Mesodermal cell (in vitro differentiated cells): ENCODE results near the gene GNE.

Experiments
- H3K27ac ChIP-seq: 2 replicates; pipeline ENCODE4 v1.7.0; 2013; ENCODE audit warnings: mild to moderate bottlenecking, low read depth, low read length, moderate library complexity; ENCODE audit not compliant: severe bottlenecking
- H3K36me3 ChIP-seq: 2 replicates; pipeline ENCODE4 v1.7.1; 2013; ENCODE audit warnings: mild to moderate bottlenecking, low read length, moderate library complexity; ENCODE audit not compliant: control insufficient read depth, insufficient read depth
- H3K4me1 ChIP-seq: one replicate; pipeline ENCODE4 v1.7.1; 2013; ENCODE audit warnings: mild to moderate bottlenecking, low read length; ENCODE audit not compliant: insufficient read depth, control insufficient read depth, poor library complexity, severe bottlenecking
- H3K4me3 ChIP-seq: 2 replicates; pipeline ENCODE4 v1.7.0; 2013; ENCODE audit warnings: low read length, control low read depth, mild to moderate bottlenecking; ENCODE audit not compliant: insufficient read depth, poor library complexity, severe bottlenecking; ENCODE audit errors: extremely low read depth
- H3K9me3 ChIP-seq: 2 replicates; pipeline ENCODE4 v1.7.1; 2013; ENCODE audit warnings: mild to moderate bottlenecking, low read length, moderate library complexity; ENCODE audit not compliant: control insufficient read depth
- WGBS, 2 experiments: methylation state at CpG; one replicate each; pipeline ENCODE4 v1.1.5; 2013; ENCODE audit warnings: missing lambda C conversion rate in 2 of 2; ENCODE audit not compliant: insufficient coverage in 2 of 2; 5-methylcytosine and 5-hydroxymethylcytosine counted together

GNE gene

GRCh38 chr9:36211510-36211909 is 46.7 kb downstream of the GNE start:
- 94 to 95% methylated on average over 4 to 7 of the region's 7 CpGs for WGBS, 2 experiments
- Histone ChIP-seq H3K27ac (peak overlapping the region; percentile 8), H3K9me3 (no peaks in the 10 kb centered on the region), H3K4me1 (peaks cover 22% of the 10 kb centered on the region), H3K36me3 (peaks cover 84% of the 10 kb centered on the region), H3K4me3 (no peak overlapping the region)

GRCh38 chr9:36210722-36211121 is 47.5 kb downstream of the GNE start:
- no peak overlapping the region for H3K4me3 ChIP-seq
- no peaks in the 10 kb centered on the region for H3K9me3 ChIP-seq
- peaks cover 87% of the 10 kb centered on the region for H3K36me3 ChIP-seq
- H3K4me1 ChIP-seq: peaks cover 26% of the 10 kb centered on the region
- WGBS, 2 experiments: 92 to 97% methylated on average over 7 to 8 of the region's 8 CpGs
- no peak overlapping the region for H3K27ac ChIP-seq

DNA sequence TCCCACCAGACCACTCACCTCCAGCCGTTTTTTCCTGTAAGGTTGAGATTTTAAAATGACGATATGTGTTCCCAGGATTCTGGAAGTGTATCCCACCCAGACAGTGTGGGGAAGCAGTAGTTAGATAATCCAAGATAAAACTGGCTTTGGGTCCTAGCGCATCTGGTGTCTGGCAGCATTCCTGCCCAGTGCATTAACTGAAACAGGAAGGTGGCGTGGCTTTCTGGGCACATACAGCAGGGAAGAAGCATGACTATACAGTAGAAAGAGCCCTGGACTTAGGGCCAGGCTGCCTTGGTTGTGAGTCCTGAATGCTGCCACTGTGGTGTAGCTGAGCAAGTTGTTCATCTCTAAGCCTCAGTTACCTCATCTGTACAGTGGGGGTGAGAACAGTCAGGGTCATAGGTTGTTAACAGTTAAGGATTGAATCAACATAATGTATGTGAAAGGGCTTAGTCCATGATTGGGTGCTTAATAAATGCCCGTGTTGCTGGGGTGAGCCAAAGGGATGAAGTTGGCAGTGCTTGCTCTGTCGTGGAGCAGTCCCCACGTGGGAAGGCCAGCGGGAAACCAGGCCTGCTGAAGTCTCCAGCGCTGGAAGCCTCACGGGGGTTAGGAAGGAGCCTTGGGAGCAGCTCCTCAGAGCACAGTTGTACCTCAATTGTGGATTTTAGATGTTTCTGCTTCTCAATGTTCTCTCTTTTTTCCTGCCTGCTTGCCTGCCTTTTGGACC is 49.6 kb downstream of the GNE start:
- Histone ChIP-seq H3K36me3 (peaks cover 98% of the 10 kb centered on the region), H3K4me1 (peaks cover 24% of the 10 kb centered on the region), H3K4me3 (no peak overlapping the region), H3K27ac (peak overlapping the region; percentile 37), H3K9me3 (no peaks in the 10 kb centered on the region)
- WGBS, 2 experiments: 93 to 94% methylated on average over 8 of the region's 10 CpGs

DNA sequence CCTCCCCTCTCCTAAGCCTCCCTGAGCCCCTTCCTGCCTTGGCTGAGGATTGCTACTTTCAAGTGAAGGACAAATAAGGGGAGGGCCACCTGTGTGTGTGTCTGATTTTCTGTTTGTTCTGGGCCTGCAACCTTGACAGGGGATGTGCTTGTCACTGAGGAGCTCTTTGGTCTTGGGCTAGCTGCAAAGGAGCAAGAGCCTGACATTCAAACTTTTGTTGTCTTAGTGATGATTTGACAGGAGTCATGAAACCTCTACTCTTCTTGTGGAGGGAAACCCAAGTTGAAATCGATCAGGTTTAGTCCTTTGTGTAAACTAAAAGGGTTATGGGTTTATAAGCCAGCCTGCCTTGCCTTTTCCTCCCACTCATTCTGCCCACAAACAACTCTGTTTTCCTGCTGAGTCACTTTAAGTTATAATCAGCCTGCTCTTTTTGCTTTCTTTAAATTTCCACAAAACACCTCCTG is 50.7 kb downstream of the GNE start:
- Histone ChIP-seq H3K27ac (peak overlapping the region; percentile 37), H3K9me3 (no peaks in the 10 kb centered on the region), H3K4me1 (peaks cover 24% of the 10 kb centered on the region), H3K4me3 (no peak overlapping the region), H3K36me3 (peaks cover 98% of the 10 kb centered on the region)
- WGBS, 2 experiments: no CpG with 5 or more reads among the region's 1 CpG

- 93 to 100% methylated on average over 1 to 4 of the region's 4 CpGs for WGBS, 2 experiments
- peaks cover 98% of the 10 kb centered on the region for H3K36me3 ChIP-seq
These were observed 51.2 kb downstream of the GNE start for GRCh38 chr9:36207016-36207415.

GRCh38 chr9:36204906-36205547 is 53.2 kb downstream of the GNE start:
- 86 to 93% methylated on average over 8 to 9 of the region's 11 CpGs for WGBS, 2 experiments
- peaks cover 98% of the 10 kb centered on the region for H3K36me3 ChIP-seq
- H3K4me3 ChIP-seq: no peak overlapping the region
- H3K9me3 ChIP-seq: no peaks in the 10 kb centered on the region
- H3K27ac ChIP-seq: no peak overlapping the region
- H3K4me1 ChIP-seq: peaks cover 24% of the 10 kb centered on the region

More at GRCh38 chr9:36207016-36207415, 51.2 kb downstream of the GNE start:
- H3K4me3 ChIP-seq: no peak overlapping the region
- H3K4me1 ChIP-seq: peaks cover 24% of the 10 kb centered on the region
- no peaks in the 10 kb centered on the region for H3K9me3 ChIP-seq
- H3K27ac ChIP-seq: peak overlapping the region; percentile 37

DNA sequence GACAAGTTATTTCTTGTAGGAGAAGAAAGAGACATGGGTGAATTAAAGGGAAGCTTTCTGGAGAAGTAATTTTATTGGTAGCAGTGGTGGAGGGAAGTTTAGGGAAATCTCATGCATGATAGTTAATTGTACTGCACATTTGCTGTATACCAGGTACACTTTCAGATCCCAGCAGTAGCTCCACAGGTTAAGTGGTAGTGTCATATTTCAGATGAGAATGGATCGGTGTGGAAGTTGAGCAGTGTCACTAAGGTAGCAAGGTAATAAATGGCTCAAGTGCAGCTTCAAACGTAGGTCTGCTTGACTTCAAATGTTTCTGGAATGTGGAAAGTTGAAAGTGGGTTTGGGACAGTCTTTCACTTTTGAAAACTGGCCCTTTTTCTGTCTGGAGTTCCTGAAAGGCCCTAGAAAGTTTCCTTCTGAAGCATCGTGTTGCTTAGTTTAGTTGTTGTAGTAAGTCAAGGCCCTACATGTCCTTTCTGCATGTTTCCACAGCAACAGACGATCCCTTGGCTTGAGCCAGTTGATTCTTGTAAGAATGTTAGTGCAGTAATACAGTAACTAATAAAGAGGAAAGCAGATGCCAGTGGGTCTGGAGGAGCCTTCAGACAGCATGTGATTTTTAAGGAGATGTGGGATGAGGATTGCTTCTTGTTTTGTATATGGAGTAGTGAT is 63.8 kb downstream of the GNE start:
- H3K9me3 ChIP-seq: no peaks in the 10 kb centered on the region
- H3K4me3 ChIP-seq: no peak overlapping the region
- peaks cover 52% of the 10 kb centered on the region for H3K36me3 ChIP-seq
- peaks cover 20% of the 10 kb centered on the region for H3K4me1 ChIP-seq
- 92 to 100% methylated on average over 3 to 4 of the region's 4 CpGs for WGBS, 2 experiments
- no peak overlapping the region for H3K27ac ChIP-seq

DNA sequence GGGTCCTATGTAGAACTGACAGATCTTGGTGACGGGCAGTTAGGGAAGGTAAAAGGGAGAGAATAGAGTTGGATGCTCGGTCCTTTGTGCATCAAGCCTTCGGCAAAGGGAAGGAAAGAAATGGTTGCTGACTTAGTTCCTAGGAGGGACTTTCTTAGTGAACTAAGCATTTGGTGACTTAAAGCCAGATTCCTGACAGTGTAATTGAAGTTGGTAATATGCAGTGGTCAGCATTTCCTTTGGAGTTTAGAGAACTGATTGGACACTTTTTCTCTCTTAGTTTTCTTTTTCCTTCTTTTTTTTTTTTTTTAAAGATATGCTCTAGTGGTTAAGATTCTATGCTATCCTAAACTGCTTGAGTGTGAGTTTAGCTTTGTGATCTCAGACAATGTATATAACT is 65.2 kb downstream of the GNE start:
- Histone ChIP-seq H3K9me3 (no peaks in the 10 kb centered on the region), H3K36me3 (peaks cover 38% of the 10 kb centered on the region), H3K4me1 (peaks cover 21% of the 10 kb centered on the region), H3K4me3 (peak overlapping the region; percentile 98), H3K27ac (no peak overlapping the region)
- WGBS, 2 experiments: 89 to 93% methylated on average over 3 of the region's 3 CpGs

GRCh38 chr9:36192196-36192595 is 66.1 kb downstream of the GNE start:
- WGBS, 2 experiments: 33 to 42% methylated on average over 1 of the region's 4 CpGs
- Histone ChIP-seq H3K36me3 (peaks cover 31% of the 10 kb centered on the region), H3K27ac (no peak overlapping the region), H3K4me3 (peak overlapping the region; percentile 98), H3K9me3 (no peaks in the 10 kb centered on the region), H3K4me1 (peaks cover 28% of the 10 kb centered on the region)

GRCh38 chr9:36191686-36192085 is 66.6 kb downstream of the GNE start:
- WGBS, 2 experiments: 3 to 5% methylated on average over 7 of the region's 7 CpGs
- H3K4me1 ChIP-seq: peaks cover 28% of the 10 kb centered on the region
- H3K36me3 ChIP-seq: peaks cover 26% of the 10 kb centered on the region
- peak overlapping the region; percentile 98 for H3K4me3 ChIP-seq
- H3K27ac ChIP-seq: peak overlapping the region; percentile 89
- no peaks in the 10 kb centered on the region for H3K9me3 ChIP-seq
